H1 (cell line): ENCODE data around the gene GPC4. TPM values are rescaled to one million over a fixed set of nuclear protein-coding genes. Genes with fewer than 3 reads are reported as not detected.

Experiments
- ATF2 ChIP-seq: IDR thresholded peaks from 2 replicates; pipeline ENCODE4 v1.6.1; 2012; ENCODE audit warnings: low read length, inconsistent platforms
- HDAC2 ChIP-seq, 2 experiments: fragments of 300-600 bp in 1 of 2; sonication (generic) in 1 of 2; IDR thresholded peaks; 2 replicates each; pipeline ENCODE4 v1.6.1; 2011 to 2012; ENCODE audit warnings: low read depth in 2 of 2, low read length in 2 of 2, mild to moderate bottlenecking in 2 of 2, moderate library complexity in 2 of 2, borderline replicate concordance in 1 of 2, inconsistent platforms in 1 of 2
- NANOG ChIP-seq: IDR thresholded peaks from 2 replicates; pipeline ENCODE4 v1.6.1; 2011; ENCODE audit warnings: low read length, low read depth, mild to moderate bottlenecking, inconsistent platforms; ENCODE audit not compliant: insufficient read depth, poor library complexity, severe bottlenecking
- POU5F1 ChIP-seq: IDR thresholded peaks from 2 replicates; pipeline ENCODE4 v1.6.1; 2011; ENCODE audit warnings: low read depth, mild to moderate bottlenecking, low read length, moderate library complexity
- TCF12 ChIP-seq: IDR thresholded peaks from 2 replicates; pipeline ENCODE4 v1.6.1; 2011; ENCODE audit warnings: low read depth, mild to moderate bottlenecking, low read length
- polyA plus RNA-seq, 7 experiments: library from polyadenylated mRNA; depleted of rRNA in 3 of 7; stranded (reverse) in 5 of 7; unstranded in 2 of 7; fragments of >200 nt in 5 of 7; fragments of 200-250 nt in 2 of 7; gene quantifications; 1 replicate in 5 of 7; 2 replicates in 1 of 7; 4 replicates in 1 of 7; pipeline versions ENCODE4 v1.2.1 to v1.2.3, GENCODE V29; 2011 to 2013; ENCODE audit warnings: missing spikeins in 2 of 7, mixed read lengths in 2 of 7
- total RNA-seq: library from RNA; stranded (reverse); fragmentation: NEBNext Ultra II Directional; extraction: Animal tissue kit (Norgen Biotek cat#: 25700); gene quantifications from 2 replicates; pipeline ENCODE4 v1.2.1, GENCODE V29; 2021
- TF ChIP-seq, protein P1 (sequence below): fragments of 300-600 bp; sonication (generic); IDR thresholded peaks from 2 replicates; pipeline ENCODE4 v1.7.1; 2012; ENCODE audit warnings: low read length, moderate library complexity, mild to moderate bottlenecking, inconsistent platforms; ENCODE audit not compliant: insufficient replicate concordance
- TF ChIP-seq, protein P2 (sequence below): IDR thresholded peaks from 2 replicates; pipeline ENCODE4 v1.6.1; 2012; ENCODE audit warnings: inconsistent platforms

The GPC4 gene
- total and polyA plus RNA-seq, 2 of the 8 experiments (the other 6 are each of a cell fraction or from before 2014, with no cell fraction given), result 46.8 to 230 TPM

GRCh38 chrX:133440081-133440796 is 24.9 kb upstream of the GPC4 start (continued):
- TF ChIP-seq, protein P1, sequence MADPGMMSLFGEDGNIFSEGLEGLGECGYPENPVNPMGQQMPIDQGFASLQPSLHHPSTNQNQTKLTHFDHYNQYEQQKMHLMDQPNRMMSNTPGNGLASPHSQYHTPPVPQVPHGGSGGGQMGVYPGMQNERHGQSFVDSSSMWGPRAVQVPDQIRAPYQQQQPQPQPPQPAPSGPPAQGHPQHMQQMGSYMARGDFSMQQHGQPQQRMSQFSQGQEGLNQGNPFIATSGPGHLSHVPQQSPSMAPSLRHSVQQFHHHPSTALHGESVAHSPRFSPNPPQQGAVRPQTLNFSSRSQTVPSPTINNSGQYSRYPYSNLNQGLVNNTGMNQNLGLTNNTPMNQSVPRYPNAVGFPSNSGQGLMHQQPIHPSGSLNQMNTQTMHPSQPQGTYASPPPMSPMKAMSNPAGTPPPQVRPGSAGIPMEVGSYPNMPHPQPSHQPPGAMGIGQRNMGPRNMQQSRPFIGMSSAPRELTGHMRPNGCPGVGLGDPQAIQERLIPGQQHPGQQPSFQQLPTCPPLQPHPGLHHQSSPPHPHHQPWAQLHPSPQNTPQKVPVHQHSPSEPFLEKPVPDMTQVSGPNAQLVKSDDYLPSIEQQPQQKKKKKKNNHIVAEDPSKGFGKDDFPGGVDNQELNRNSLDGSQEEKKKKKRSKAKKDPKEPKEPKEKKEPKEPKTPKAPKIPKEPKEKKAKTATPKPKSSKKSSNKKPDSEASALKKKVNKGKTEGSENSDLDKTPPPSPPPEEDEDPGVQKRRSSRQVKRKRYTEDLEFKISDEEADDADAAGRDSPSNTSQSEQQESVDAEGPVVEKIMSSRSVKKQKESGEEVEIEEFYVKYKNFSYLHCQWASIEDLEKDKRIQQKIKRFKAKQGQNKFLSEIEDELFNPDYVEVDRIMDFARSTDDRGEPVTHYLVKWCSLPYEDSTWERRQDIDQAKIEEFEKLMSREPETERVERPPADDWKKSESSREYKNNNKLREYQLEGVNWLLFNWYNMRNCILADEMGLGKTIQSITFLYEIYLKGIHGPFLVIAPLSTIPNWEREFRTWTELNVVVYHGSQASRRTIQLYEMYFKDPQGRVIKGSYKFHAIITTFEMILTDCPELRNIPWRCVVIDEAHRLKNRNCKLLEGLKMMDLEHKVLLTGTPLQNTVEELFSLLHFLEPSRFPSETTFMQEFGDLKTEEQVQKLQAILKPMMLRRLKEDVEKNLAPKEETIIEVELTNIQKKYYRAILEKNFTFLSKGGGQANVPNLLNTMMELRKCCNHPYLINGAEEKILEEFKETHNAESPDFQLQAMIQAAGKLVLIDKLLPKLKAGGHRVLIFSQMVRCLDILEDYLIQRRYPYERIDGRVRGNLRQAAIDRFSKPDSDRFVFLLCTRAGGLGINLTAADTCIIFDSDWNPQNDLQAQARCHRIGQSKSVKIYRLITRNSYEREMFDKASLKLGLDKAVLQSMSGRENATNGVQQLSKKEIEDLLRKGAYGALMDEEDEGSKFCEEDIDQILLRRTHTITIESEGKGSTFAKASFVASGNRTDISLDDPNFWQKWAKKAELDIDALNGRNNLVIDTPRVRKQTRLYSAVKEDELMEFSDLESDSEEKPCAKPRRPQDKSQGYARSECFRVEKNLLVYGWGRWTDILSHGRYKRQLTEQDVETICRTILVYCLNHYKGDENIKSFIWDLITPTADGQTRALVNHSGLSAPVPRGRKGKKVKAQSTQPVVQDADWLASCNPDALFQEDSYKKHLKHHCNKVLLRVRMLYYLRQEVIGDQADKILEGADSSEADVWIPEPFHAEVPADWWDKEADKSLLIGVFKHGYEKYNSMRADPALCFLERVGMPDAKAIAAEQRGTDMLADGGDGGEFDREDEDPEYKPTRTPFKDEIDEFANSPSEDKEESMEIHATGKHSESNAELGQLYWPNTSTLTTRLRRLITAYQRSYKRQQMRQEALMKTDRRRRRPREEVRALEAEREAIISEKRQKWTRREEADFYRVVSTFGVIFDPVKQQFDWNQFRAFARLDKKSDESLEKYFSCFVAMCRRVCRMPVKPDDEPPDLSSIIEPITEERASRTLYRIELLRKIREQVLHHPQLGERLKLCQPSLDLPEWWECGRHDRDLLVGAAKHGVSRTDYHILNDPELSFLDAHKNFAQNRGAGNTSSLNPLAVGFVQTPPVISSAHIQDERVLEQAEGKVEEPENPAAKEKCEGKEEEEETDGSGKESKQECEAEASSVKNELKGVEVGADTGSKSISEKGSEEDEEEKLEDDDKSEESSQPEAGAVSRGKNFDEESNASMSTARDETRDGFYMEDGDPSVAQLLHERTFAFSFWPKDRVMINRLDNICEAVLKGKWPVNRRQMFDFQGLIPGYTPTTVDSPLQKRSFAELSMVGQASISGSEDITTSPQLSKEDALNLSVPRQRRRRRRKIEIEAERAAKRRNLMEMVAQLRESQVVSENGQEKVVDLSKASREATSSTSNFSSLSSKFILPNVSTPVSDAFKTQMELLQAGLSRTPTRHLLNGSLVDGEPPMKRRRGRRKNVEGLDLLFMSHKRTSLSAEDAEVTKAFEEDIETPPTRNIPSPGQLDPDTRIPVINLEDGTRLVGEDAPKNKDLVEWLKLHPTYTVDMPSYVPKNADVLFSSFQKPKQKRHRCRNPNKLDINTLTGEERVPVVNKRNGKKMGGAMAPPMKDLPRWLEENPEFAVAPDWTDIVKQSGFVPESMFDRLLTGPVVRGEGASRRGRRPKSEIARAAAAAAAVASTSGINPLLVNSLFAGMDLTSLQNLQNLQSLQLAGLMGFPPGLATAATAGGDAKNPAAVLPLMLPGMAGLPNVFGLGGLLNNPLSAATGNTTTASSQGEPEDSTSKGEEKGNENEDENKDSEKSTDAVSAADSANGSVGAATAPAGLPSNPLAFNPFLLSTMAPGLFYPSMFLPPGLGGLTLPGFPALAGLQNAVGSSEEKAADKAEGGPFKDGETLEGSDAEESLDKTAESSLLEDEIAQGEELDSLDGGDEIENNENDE, result peak; percentile 45
- TF ChIP-seq, protein P2, sequence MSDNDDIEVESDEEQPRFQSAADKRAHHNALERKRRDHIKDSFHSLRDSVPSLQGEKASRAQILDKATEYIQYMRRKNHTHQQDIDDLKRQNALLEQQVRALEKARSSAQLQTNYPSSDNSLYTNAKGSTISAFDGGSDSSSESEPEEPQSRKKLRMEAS, result peak; percentile 7; the same call in 1 of the 2 replicates
- TF ChIP-seq POU5F1, result no peak
- peak; percentile 47; the same call in 1 of the 2 replicates for TF ChIP-seq ATF2
- peak; percentile 55 for TF ChIP-seq NANOG
- peak in 1 of 2 experiments; percentile 91; a peak in 1 of 4 replicates for TF ChIP-seq HDAC2 (IDR thresholded peaks at IDR 0.05; ENCODE audit: borderline replicate concordance in 1 of 2, low read depth in 2 of 2, low read length in 2 of 2)
- TF ChIP-seq TCF12, result peak; percentile 98
